Activated T-helper 2 cell treated with anti-CD3 and anti-CD28 coated beads, Interferon-gamma antibody, Interleukin-2, Interleukin-4, amounts not matched to agents 10 μg/mL and 5 μg/mL and 100 μg/mL, durations not matched to agents 14 hours and 24 hours and 36 hours (primary cell): ENCODE data around the gene SPINT3. TPM values are rescaled to one million over a fixed set of nuclear protein-coding genes. Genes with fewer than 3 reads are reported as not detected.

Source experiments
- DNase-seq: peaks from one replicate; pipeline ENCODE4 v3.0.0; 2021; ENCODE audit warnings: low spot score
- H3K27ac Mint-ChIP-seq: one replicate; pipeline ENCODE4 v1.8.0; 2021; ENCODE audit warnings: mixed read lengths
- H3K27me3 Mint-ChIP-seq: one replicate; pipeline ENCODE4 v1.8.0; 2021; ENCODE audit warnings: low read depth, mixed read lengths
- H3K36me3 Mint-ChIP-seq: one replicate; pipeline ENCODE4 v1.8.0; 2021; ENCODE audit warnings: low read depth, mixed read lengths
- H3K4me1 Mint-ChIP-seq: one replicate; pipeline ENCODE4 v1.8.0; 2021; ENCODE audit warnings: low read depth, mixed read lengths
- H3K4me3 Mint-ChIP-seq: one replicate; pipeline ENCODE4 v1.8.0; 2021; ENCODE audit warnings: low read depth, mild to moderate bottlenecking, moderate library complexity, mixed read lengths
- H3K9me3 Mint-ChIP-seq: one replicate; pipeline ENCODE4 v1.8.0; 2021; ENCODE audit warnings: mixed read lengths
- intact Hi-C: fragments of 100-400 bp; cut with micrococcal nuclease; formaldehyde crosslinking; loops from one replicate; pipeline ENCODE4 v1.15.1; 2023
- total RNA-seq: library from RNA; stranded (reverse); gene quantifications from 2 replicates; pipeline ENCODE4 v1.2.3, GENCODE V29; 2022

Gene SPINT3
- total RNA-seq = not detected in 2 replicates

GRCh38 chr20:45515147-45515913, at the start of gene SPINT3:
Gene SPINT3 (minus strand): TSS chr20:45515622. CDS start chr20:45515608, 14 bp downstream.
- intact Hi-C loops = no loop called here
- H3K36me3 Mint-ChIP-seq = no peaks in the 10 kb centered on the region
- no peaks in the 10 kb centered on the region for H3K4me1 Mint-ChIP-seq
- peaks cover 27% of the 10 kb centered on the region for H3K27me3 Mint-ChIP-seq
- H3K27ac Mint-ChIP-seq = no peak within 1 kb of the TSS
- H3K9me3 Mint-ChIP-seq = no peaks in the 10 kb centered on the region
- DNase-seq = no peak
- H3K4me3 Mint-ChIP-seq = no peak within 1 kb of the TSS

GRCh38 chr20:45564760-45565276, 49.4 kb upstream of the SPINT3 start:
- no peak overlapping the region for H3K27ac Mint-ChIP-seq

GRCh38 chr20:45555198-45555597, 39.8 kb upstream of the SPINT3 start:
- no peaks in the 10 kb centered on the region for H3K36me3 Mint-ChIP-seq
- no peak overlapping the region for H3K4me3 Mint-ChIP-seq
- H3K9me3 Mint-ChIP-seq = no peaks in the 10 kb centered on the region
- H3K27me3 Mint-ChIP-seq = peaks cover 12% of the 10 kb centered on the region
- H3K4me1 Mint-ChIP-seq = no peaks in the 10 kb centered on the region
- DNase-seq = no peak
- no peak overlapping the region for H3K27ac Mint-ChIP-seq
- intact Hi-C loops = no loop called here

More at GRCh38 chr20:45564760-45565276, 49.4 kb upstream of the SPINT3 start:
- H3K4me3 Mint-ChIP-seq = no peak overlapping the region
- intact Hi-C loops = no loop called here
- H3K4me1 Mint-ChIP-seq = no peaks in the 10 kb centered on the region
- H3K27me3 Mint-ChIP-seq = peaks cover 13% of the 10 kb centered on the region
- H3K9me3 Mint-ChIP-seq = peaks cover 3% of the 10 kb centered on the region
- no peaks in the 10 kb centered on the region for H3K36me3 Mint-ChIP-seq
- DNase-seq = no peak

GRCh38 chr20:45552456-45552855, 37.0 kb upstream of the SPINT3 start:
- Mint-ChIP-seq H3K27ac (no peak overlapping the region), H3K4me3 (no peak overlapping the region), H3K36me3 (no peaks in the 10 kb centered on the region), H3K4me1 (no peaks in the 10 kb centered on the region), H3K27me3 (peaks cover 17% of the 10 kb centered on the region), H3K9me3 (no peaks in the 10 kb centered on the region)
- DNase-seq = no peak
- intact Hi-C loops = no loop called here

GRCh38 chr20:45550765-45551164, 35.3 kb upstream of the SPINT3 start:
- H3K27ac Mint-ChIP-seq = no peak overlapping the region
- no peaks in the 10 kb centered on the region for H3K9me3 Mint-ChIP-seq
- no peak for DNase-seq
- H3K4me1 Mint-ChIP-seq = no peaks in the 10 kb centered on the region
- H3K36me3 Mint-ChIP-seq = no peaks in the 10 kb centered on the region
- peaks cover 17% of the 10 kb centered on the region for H3K27me3 Mint-ChIP-seq
- H3K4me3 Mint-ChIP-seq = no peak overlapping the region
- intact Hi-C loops = no loop called here

- no peak for DNase-seq
- H3K4me1 Mint-ChIP-seq = no peaks in the 10 kb centered on the region
- no peak overlapping the region for H3K4me3 Mint-ChIP-seq
- H3K36me3 Mint-ChIP-seq = no peaks in the 10 kb centered on the region
- H3K27ac Mint-ChIP-seq = no peak overlapping the region
- H3K27me3 Mint-ChIP-seq = peaks cover 23% of the 10 kb centered on the region
- no peaks in the 10 kb centered on the region for H3K9me3 Mint-ChIP-seq
- intact Hi-C loops = no loop called here
Observed at GRCh38 chr20:45548410-45548809, 33.0 kb upstream of the SPINT3 start.

GRCh38 chr20:45547206-45547770, 31.9 kb upstream of the SPINT3 start, which contains the start of gene EPPIN:
Gene EPPIN (minus strand): TSS chr20:45547401. CDS start chr20:45547357, 44 bp downstream.
- DNase-seq = no peak
- Mint-ChIP-seq H3K9me3 (no peaks in the 10 kb centered on the region), H3K27me3 (peaks cover 22% of the 10 kb centered on the region), H3K36me3 (no peaks in the 10 kb centered on the region), H3K27ac (no peak within 1 kb of the TSS), H3K4me1 (no peaks in the 10 kb centered on the region), H3K4me3 (no peak within 1 kb of the TSS)
- intact Hi-C loops = loop anchor here (2.0 kb wide), 1 partner anchor 224 kb away; no protein-coding TSS in a partner anchor

- H3K4me3 Mint-ChIP-seq = no peak overlapping the region
- H3K27ac Mint-ChIP-seq = no peak overlapping the region
- H3K4me1 Mint-ChIP-seq = no peaks in the 10 kb centered on the region
- intact Hi-C loops = loop anchor here (2.0 kb wide), 1 partner anchor 225 kb away; no protein-coding TSS in a partner anchor
- no peaks in the 10 kb centered on the region for H3K9me3 Mint-ChIP-seq
- peaks cover 22% of the 10 kb centered on the region for H3K27me3 Mint-ChIP-seq
- DNase-seq = no peak
- H3K36me3 Mint-ChIP-seq = no peaks in the 10 kb centered on the region
Observed at GRCh38 chr20:45545754-45546453, 30.5 kb upstream of the SPINT3 start.

- Mint-ChIP-seq H3K36me3 (no peaks in the 10 kb centered on the region), H3K27ac (no peak overlapping the region), H3K27me3 (peaks cover 21% of the 10 kb centered on the region), H3K4me3 (no peak overlapping the region), H3K9me3 (no peaks in the 10 kb centered on the region), H3K4me1 (no peaks in the 10 kb centered on the region)
- no peak for DNase-seq
- intact Hi-C loops = no loop called here
Observed at GRCh38 chr20:45545351-45545750, 29.9 kb upstream of the SPINT3 start.

GRCh38 chr20:45539382-45539781, 24.0 kb upstream of the SPINT3 start, which contains the start of gene WFDC6:
Gene WFDC6 (minus strand): TSS chr20:45539482. CDS start chr20:45539407, 75 bp downstream.
- Mint-ChIP-seq H3K36me3 (no peaks in the 10 kb centered on the region), H3K27me3 (peaks cover 13% of the 10 kb centered on the region), H3K27ac (no peak within 1 kb of the TSS), H3K4me1 (no peaks in the 10 kb centered on the region), H3K9me3 (no peaks in the 10 kb centered on the region), H3K4me3 (no peak within 1 kb of the TSS)
- DNase-seq = no peak
- intact Hi-C loops = no loop called here

GRCh38 chr20:45538209-45538799, 22.9 kb upstream of the SPINT3 start:
- Mint-ChIP-seq H3K4me1 (no peaks in the 10 kb centered on the region), H3K4me3 (no peak overlapping the region), H3K36me3 (no peaks in the 10 kb centered on the region), H3K27me3 (peaks cover 8% of the 10 kb centered on the region), H3K27ac (no peak overlapping the region), H3K9me3 (no peaks in the 10 kb centered on the region)
- no peak for DNase-seq
- intact Hi-C loops = no loop called here

- H3K4me1 Mint-ChIP-seq = no peaks in the 10 kb centered on the region
- no peak overlapping the region for H3K4me3 Mint-ChIP-seq
- no peaks in the 10 kb centered on the region for H3K9me3 Mint-ChIP-seq
- intact Hi-C loops = no loop called here
- no peak overlapping the region for H3K27ac Mint-ChIP-seq
- peaks cover 22% of the 10 kb centered on the region for H3K27me3 Mint-ChIP-seq
- H3K36me3 Mint-ChIP-seq = no peaks in the 10 kb centered on the region
- no peak for DNase-seq
Observed at GRCh38 chr20:45527294-45527693, 11.9 kb upstream of the SPINT3 start.
